Body of pancreas (tissue), 4 donors: ENCODE data around the gene CARHSP1. TPM values are rescaled to one million over a fixed set of nuclear protein-coding genes. Genes with fewer than 3 reads are reported as not detected.

ENCODE experiments used
- ATAC-seq: fragments of 150-250 bp; one replicate; pipeline ENCODE4 v1.9.1; 2016
- DNase-seq, 4 donors: peaks; one replicate each; pipeline ENCODE4 v3.0.0-alpha.2; 2019
- H3K27ac ChIP-seq, 4 donors: fragments of 200-600 bp; sonication (generic); 1 replicate in 3 of 4; 2 replicates in 1 of 4; pipeline versions ENCODE4 v1.5.1 to v1.6.1; 2016 to 2019; ENCODE audit warnings: mild to moderate bottlenecking in 1 of 4, mixed read lengths in 1 of 4, moderate library complexity in 1 of 4
- H3K27me3 ChIP-seq, 2 donors: fragments of 200-600 bp; sonication (generic); one replicate each; pipeline ENCODE4 v1.6.0; 2016; ENCODE audit warnings: mild to moderate bottlenecking in 1 of 2
- H3K36me3 ChIP-seq, 2 donors: fragments of 200-600 bp; sonication (generic); replicated peaks in 1 of 2; 2 replicates each; pipeline ENCODE4 v1.5.1; 2016; ENCODE audit warnings: low read depth in 2 of 2; ENCODE audit not compliant: insufficient read depth in 1 of 2
- H3K4me1 ChIP-seq: fragments of 200-600 bp; sonication (generic); one replicate; pipeline ENCODE4 v1.6.0; 2016
- H3K4me3 ChIP-seq, 2 donors: fragments of 200-600 bp; sonication (generic); 1 replicate in 1 of 2; 2 replicates in 1 of 2; pipeline ENCODE4 v1.5.1; 2016 to 2019
- H3K9me3 ChIP-seq, 3 donors: fragments of 200-600 bp; sonication (generic); 1 replicate in 2 of 3; 2 replicates in 1 of 3; pipeline ENCODE4 v1.5.1; 2016
- POLR2A ChIP-seq, 3 donors: fragments of 450-650 bp; IDR thresholded peaks; one replicate each; pipeline ENCODE4 v1.6.1; 2016; ENCODE audit warnings: antibody characterized with exemption in 3 of 3, mild to moderate bottlenecking in 2 of 3
- WGBS, 2 donors: methylation state at CpG; one replicate each; pipeline ENCODE4 v1.1.5; 2017; 5-methylcytosine and 5-hydroxymethylcytosine counted together
- intact Hi-C: fragments of 100-400 bp; cut with DNase I; formaldehyde crosslinking; loops from one replicate; pipeline ENCODE4 v1.15.1; 2023
- total RNA-seq, 2 donors: library from RNA; depleted of rRNA; stranded (reverse); fragments of >200 nt; gene quantifications; one replicate each; pipeline ENCODE4 v1.1.0, GENCODE V29; 2016
- TF ChIP-seq, protein P1 (sequence below), 7 experiments: fragments of 450-650 bp in 4 of 7; fragments of 200-600 bp in 3 of 7; sonication (generic) in 3 of 7; IDR thresholded peaks; one replicate each; pipeline ENCODE4 v1.5.1; 2016 to 2019; ENCODE audit warnings: antibody characterized with exemption in 7 of 7

CARHSP1 gene
- total RNA-seq, 2 donors from 2014 or later = 16.5 to 59.9 TPM

DNA sequence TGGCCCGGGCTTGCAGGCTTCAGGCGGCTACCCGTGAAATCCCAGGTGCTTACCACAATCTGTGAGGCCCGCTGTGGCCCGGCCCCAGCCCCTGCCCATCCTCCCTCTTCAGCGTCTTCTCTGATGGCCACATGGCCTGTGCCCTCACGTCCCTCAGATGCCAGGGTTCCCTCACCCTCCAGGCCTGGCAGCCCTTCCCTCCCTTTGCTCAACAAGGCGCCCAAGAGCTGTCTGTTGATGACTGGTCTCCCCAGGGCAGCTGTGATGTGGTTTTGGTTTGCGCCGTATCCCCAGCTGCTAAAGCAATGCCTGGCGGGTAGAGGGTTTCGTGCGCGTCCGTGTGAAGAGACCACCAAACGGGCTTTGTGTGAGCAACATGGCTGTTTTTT is 36.1 kb downstream of the CARHSP1 start:
- no peak for TF ChIP-seq POLR2A (IDR thresholded peaks at IDR 0.05)
- TF ChIP-seq, protein P1, sequence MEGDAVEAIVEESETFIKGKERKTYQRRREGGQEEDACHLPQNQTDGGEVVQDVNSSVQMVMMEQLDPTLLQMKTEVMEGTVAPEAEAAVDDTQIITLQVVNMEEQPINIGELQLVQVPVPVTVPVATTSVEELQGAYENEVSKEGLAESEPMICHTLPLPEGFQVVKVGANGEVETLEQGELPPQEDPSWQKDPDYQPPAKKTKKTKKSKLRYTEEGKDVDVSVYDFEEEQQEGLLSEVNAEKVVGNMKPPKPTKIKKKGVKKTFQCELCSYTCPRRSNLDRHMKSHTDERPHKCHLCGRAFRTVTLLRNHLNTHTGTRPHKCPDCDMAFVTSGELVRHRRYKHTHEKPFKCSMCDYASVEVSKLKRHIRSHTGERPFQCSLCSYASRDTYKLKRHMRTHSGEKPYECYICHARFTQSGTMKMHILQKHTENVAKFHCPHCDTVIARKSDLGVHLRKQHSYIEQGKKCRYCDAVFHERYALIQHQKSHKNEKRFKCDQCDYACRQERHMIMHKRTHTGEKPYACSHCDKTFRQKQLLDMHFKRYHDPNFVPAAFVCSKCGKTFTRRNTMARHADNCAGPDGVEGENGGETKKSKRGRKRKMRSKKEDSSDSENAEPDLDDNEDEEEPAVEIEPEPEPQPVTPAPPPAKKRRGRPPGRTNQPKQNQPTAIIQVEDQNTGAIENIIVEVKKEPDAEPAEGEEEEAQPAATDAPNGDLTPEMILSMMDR (IDR thresholded peaks at IDR 0.05) = no peak
- Histone ChIP-seq H3K9me3 (no peaks in the 10 kb centered on the region), H3K36me3 (peaks cover 0 to 15% of the 10 kb centered on the region in 2 donors), H3K4me1 (peaks cover 14% of the 10 kb centered on the region), H3K27ac (no peak overlapping the region), H3K27me3 (no peaks in the 10 kb centered on the region), H3K4me3 (no peak overlapping the region)
- DNase-seq (no peak), ATAC-seq (no peak)
- intact Hi-C loops = no loop called here
- 77 to 87% methylated on average over 16 of the region's 16 CpGs for WGBS, 2 donors

DNA sequence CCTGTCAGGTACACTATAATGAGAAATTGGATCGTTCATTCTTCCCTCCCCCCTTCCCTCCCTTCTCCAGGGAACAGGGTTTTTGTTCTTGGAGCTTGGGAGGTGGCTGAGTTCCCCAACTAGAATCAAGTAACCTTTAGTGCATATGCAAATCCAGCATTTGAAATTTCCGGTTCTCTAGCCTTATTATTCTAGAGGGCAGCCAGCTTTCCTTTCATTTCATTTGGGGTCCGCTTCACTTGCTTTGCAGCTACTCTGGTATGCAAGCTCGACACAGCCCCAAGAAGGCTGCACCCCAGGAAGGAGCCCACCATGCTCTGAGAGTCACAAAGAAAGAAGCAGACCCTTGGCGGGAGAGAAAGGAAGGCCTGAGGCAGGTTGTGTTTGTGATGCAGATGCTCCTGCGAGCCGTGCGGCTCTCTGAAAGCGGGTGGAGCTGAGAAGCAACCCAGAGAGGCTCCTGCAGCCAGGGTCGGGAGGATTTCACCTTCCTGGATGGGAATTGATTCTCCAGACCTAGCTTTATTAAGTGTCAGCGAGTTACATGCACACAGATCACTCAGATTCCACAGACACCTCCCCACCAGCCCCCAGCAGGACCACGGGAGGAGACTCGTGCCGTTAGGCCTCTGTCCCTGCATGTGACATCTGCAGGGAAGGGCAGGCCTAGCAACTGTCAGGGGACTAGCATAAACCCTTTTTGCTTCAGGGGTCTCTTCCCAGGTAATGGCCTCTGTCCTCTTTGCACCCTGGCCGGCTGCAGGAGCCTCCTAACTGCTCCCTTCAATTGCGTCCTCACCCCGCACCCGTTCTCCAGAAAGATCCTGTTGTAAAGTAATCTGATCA is 36.7 kb downstream of the CARHSP1 start:
- DNase-seq = no peak
- Histone ChIP-seq H3K4me1 (peaks cover 8% of the 10 kb centered on the region), H3K36me3 (peaks cover 0 to 15% of the 10 kb centered on the region in 2 donors), H3K27me3 (no peaks in the 10 kb centered on the region), H3K4me3 (no peak overlapping the region), H3K27ac (no peak overlapping the region), H3K9me3 (no peaks in the 10 kb centered on the region)
- WGBS, 2 donors = 83 to 94% methylated on average over 10 to 18 of the region's 18 CpGs
- intact Hi-C loops = no loop called here
- no peak for ATAC-seq
- TF ChIP-seq, protein P1 (IDR thresholded peaks at IDR 0.05) = no peak
- TF ChIP-seq POLR2A (IDR thresholded peaks at IDR 0.05) = no peak

DNA sequence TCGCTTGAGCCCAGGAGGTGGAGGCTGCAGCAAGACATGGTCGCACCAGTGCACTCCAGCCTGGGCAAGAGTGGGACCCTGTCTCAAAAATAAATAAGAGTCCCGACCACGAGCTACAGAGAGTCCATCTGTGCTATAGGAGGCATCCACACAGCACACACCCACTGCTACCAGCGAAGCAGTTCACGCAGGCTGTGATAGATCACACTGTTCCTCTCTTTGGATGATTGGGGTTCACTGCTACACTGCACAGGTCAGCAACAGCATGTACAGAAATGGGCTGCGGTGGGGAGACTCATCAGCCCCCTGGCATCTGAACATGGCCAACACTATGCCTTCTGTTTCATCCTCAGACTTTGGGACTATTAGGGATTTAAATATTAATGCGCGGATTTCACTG is 37.4 kb downstream of the CARHSP1 start:
- Histone ChIP-seq H3K4me3 (no peak overlapping the region), H3K27ac (no peak overlapping the region), H3K9me3 (no peaks in the 10 kb centered on the region), H3K27me3 (no peaks in the 10 kb centered on the region), H3K36me3 (peaks cover 0 to 15% of the 10 kb centered on the region in 2 donors), H3K4me1 (peaks cover 4% of the 10 kb centered on the region)
- 89 to 94% methylated on average over 2 to 9 of the region's 9 CpGs for WGBS, 2 donors
- intact Hi-C loops = no loop called here
- no peak for ATAC-seq
- TF ChIP-seq, protein P1 (IDR thresholded peaks at IDR 0.05) = no peak
- TF ChIP-seq POLR2A (IDR thresholded peaks at IDR 0.05) = no peak
- no peak for DNase-seq

DNA sequence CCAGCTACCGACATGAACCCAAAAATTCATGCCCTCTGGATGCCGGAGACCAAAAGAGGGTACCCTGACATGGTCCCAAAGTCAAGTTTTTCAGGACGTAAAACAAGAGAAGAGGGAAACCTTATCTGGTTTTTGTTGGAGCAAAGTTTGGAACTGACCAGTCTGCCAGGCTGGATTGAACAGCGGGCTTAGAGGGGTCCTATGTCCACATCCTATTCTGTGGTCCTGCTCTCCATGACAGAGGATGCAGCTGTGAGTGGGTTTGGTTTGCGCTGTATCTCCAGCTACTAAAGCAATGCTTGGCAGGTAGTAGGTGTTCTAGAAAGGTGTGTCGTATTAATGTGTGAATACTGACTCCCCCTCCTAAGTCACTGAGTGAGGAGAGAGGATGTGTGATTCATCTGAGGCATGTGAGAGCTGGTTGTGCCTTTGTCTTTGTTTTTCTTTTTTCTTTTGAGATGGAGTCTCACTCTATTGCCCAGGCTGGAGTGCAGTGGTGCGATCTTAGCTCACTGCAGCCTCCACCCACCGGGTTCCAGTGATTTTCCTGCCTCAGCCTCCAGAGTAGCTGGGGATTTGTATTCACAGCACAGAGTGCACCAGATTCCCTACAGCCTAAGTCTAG is 40.2 kb downstream of the CARHSP1 start:
- 91 to 96% methylated on average over 8 of the region's 8 CpGs for WGBS, 2 donors
- no peak overlapping the region for H3K27ac ChIP-seq
- H3K9me3 ChIP-seq = no peaks in the 10 kb centered on the region
- intact Hi-C loops = no loop called here
- no peak for TF ChIP-seq POLR2A (IDR thresholded peaks at IDR 0.05)
- TF ChIP-seq, protein P1 (IDR thresholded peaks at IDR 0.05) = no peak
- peaks cover 0 to 15% of the 10 kb centered on the region in 2 donors for H3K36me3 ChIP-seq
- ATAC-seq (no peak), DNase-seq (no peak)
- no peaks in the 10 kb centered on the region for H3K4me1 ChIP-seq
- no peaks in the 10 kb centered on the region for H3K27me3 ChIP-seq
- H3K4me3 ChIP-seq = no peak overlapping the region
